SIG-M5 (cell line): ENCODE measurements around the gene TBX1.

Experiments used
- DNase-seq: peaks from one replicate; lab custom pipeline; 2025; lab: John Stamatoyannopoulos, UW

TBX1 gene

GRCh38 chr22:19753996-19754700 lies 6.4 kb upstream of the TBX1 start:
- DNase-seq, result no peak

- DNase-seq, result no peak
Measured at GRCh38 chr22:19754701-19755144, 5.9 kb upstream of the TBX1 start.

DNA sequence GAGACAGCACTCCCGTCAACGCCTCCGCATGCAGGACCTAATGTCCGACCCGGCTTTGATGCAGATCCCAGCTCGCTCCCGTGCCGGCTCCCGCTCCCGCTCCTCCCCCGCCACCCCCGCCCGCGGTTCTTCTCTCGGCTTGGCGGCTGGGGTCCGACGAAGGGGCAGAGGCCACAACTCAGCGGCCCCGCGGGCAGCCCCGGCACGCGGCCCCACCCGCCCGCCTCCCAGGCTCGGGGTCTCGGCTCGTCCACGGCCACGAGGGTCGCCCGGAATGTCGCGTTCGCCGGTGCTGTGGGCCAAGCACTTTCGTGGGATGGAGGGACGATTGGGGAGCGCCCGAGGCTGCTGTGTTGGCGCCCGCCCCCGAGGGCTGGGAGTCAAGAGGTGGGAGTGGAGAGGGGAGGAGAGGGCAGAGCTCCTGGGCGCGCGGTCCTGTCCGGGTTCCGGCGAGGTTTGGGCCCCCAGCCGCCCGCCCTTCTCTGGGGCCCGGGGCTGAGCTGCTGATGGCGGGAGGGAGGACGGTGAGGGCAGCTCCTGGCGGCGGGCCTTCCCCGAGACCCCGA lies 5.3 kb upstream of the TBX1 start:
- DNase-seq, result no peak

- DNase-seq, result no peak
Measured at GRCh38 chr22:19755722-19756287, 4.8 kb upstream of the TBX1 start.

GRCh38 chr22:19756288-19757128 lies 4.1 kb upstream of the TBX1 start:
- no peak for DNase-seq

DNA sequence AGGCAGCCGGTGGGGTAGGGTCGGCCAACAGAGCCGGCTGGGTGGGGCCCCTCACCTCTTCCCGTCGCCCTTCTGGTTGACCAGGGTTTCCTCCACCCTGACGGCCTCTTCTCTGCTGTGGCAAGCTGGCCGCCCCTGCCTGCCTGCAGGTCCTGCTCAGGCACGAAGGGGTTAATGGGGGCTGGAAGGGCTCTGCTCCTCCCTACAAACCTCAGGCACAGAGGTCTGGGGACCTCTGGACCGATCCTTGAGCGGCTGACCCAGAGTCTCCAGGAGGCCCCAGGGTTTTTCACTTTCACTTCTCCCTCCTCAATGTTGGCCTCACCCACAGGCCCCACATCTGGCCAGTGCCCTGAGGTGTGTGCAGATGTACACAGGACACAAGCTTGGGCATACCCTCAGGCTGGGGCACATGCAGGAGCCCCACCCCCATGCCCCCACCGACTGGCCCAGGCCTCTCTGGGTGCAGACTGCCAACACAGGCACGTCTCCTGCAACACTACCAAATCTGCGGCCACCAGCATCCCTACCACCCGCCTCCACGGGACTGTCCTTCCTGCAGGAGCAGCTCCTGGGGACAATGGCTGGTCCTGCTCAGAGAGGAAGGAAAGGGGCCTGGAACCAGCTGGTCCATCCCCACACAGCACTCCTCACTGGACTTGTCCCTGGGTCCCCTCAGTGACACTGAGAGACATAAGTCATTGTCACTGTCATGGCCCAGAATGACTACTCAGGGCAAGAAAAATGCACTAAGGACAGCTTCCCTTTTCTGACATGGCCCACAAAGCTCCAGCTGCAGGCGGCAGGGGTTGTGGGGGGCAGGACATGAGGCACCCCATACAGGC lies 3.2 kb upstream of the TBX1 start:
- DNase-seq, result no peak

GRCh38 chr22:19757985-19758895 lies 2.3 kb upstream of the TBX1 start:
- DNase-seq, result no peak

DNA sequence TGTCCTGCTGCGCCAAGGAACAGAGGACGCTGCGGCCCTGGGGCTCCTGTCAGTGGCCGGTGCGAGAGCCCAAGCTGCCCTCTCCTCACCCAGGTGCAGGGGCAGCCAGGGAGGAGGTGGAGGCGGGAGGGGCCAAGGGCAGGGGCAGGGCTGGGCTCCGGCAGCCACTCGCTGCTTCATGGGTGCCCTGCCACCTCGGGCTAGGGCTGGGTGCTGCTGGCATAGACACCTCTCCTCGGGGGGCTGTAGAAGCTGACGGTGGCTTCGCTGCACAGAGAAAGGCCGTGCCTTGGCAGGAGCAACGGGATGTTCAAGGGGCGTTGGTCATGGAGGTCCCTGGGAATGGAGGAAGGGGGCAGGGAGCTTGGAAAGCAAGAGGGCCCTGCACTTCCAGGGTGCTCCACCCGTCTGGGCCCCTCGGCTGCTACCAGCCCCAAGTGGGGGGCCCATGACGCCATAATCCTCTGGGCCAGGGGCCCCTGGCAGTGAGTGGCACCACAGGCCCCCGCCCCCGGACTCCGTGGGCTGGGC lies 1.6 kb upstream of the TBX1 start:
- no peak for DNase-seq

DNA sequence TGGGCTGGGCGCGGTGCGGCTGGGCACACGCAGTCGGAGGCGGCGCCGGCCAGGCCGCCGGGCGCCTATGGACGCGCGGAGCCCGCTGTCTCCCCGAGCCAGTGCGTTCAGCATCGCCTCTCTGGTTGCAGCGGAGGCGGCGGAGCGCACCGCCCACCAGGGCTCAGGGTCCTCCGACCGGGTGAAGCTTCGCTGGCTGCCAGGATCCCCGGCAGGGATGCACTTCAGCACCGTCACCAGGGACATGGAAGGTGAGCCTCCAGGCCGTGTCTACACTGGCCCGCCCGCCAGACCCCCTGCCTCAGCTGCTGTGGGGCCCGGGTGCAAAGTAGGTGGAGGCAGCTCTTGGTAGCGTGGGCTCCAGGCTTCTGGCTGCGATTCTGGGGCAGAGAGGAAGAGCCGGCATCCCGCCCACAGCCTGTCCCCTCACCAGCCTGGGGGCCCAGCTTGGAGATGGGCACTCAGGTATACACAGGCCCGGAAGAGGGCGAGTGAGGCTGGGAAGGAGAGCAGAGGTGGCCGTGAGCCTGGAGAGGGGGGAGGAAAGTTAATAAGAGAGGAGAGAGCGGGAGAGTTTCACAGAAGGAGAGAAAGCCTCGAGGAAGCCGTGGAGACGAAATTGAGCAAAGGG lies 1.0 kb upstream of the TBX1 start:
- DNase-seq, result no peak

- DNase-seq, result no peak
Measured at GRCh38 chr22:19760951-19761724, 560 bp downstream of the TBX1 start.

- no peak for DNase-seq
Measured at GRCh38 chr22:19761725-19762567, 1.4 kb downstream of the TBX1 start.

- DNase-seq, result no peak
Measured at GRCh38 chr22:19762568-19763457, 2.2 kb downstream of the TBX1 start.

GRCh38 chr22:19763458-19764298 lies 3.1 kb downstream of the TBX1 start:
- DNase-seq, result no peak

GRCh38 chr22:19764299-19764593 lies 3.7 kb downstream of the TBX1 start:
- no peak for DNase-seq

- DNase-seq, result no peak
Measured at GRCh38 chr22:19764636-19765476, 4.3 kb downstream of the TBX1 start.
